Nephron progenitor cell (in vitro differentiated cells): ENCODE results near the gene PLA2R1.

Experiments
- DNase-seq: peaks from one replicate; pipeline ENCODE4 v3.0.0; 2021
- H3K27ac Mint-ChIP-seq: 2 replicates; pipeline ENCODE4 v1.8.0; 2021; ENCODE audit warnings: mild to moderate bottlenecking, moderate library complexity, mixed read lengths
- H3K27me3 Mint-ChIP-seq: 2 replicates; pipeline ENCODE4 v1.8.0; 2021; ENCODE audit warnings: mild to moderate bottlenecking, low read depth, mixed read lengths; ENCODE audit not compliant: poor library complexity
- H3K36me3 Mint-ChIP-seq: 2 replicates; pipeline ENCODE4 v1.8.0; 2021; ENCODE audit warnings: low read depth, mixed read lengths
- H3K4me1 Mint-ChIP-seq: 2 replicates; pipeline ENCODE4 v1.8.0; 2021; ENCODE audit warnings: mixed read lengths
- H3K4me3 Mint-ChIP-seq: 2 replicates; pipeline ENCODE4 v1.8.0; 2021; ENCODE audit warnings: mild to moderate bottlenecking, moderate library complexity, mixed read lengths
- H3K9me3 Mint-ChIP-seq: 2 replicates; pipeline ENCODE4 v1.8.0; 2021; ENCODE audit warnings: mild to moderate bottlenecking, moderate library complexity, mixed read lengths
- CTCF ChIP-seq: fragments of 200-600 bp; sonication (generic); IDR thresholded peaks from 2 replicates; pipeline ENCODE4 v1.5.0; 2021; ENCODE audit warnings: antibody characterized with exemption

Gene PLA2R1

GRCh38 chr2:160087854-160088745 is 25.7 kb upstream of the PLA2R1 start:
- Mint-ChIP-seq H3K4me3 (no peak overlapping the region), H3K36me3 (peaks cover 15% of the 10 kb centered on the region), H3K27ac (no peak overlapping the region), H3K27me3 (no peaks in the 10 kb centered on the region), H3K9me3 (peaks cover 83% of the 10 kb centered on the region), H3K4me1 (no peaks in the 10 kb centered on the region)
- TF ChIP-seq CTCF = no peak
- peak; percentile 12 for DNase-seq

GRCh38 chr2:160085662-160086061 is 23.2 kb upstream of the PLA2R1 start:
- Mint-ChIP-seq H3K27me3 (peaks cover 2% of the 10 kb centered on the region), H3K4me1 (no peaks in the 10 kb centered on the region), H3K27ac (no peak overlapping the region), H3K4me3 (no peak overlapping the region), H3K36me3 (peaks cover 15% of the 10 kb centered on the region), H3K9me3 (peaks cover 70% of the 10 kb centered on the region)
- TF ChIP-seq CTCF = no peak
- no peak for DNase-seq

- no peak overlapping the region for H3K27ac Mint-ChIP-seq
- no peaks in the 10 kb centered on the region for H3K36me3 Mint-ChIP-seq
- H3K4me1 Mint-ChIP-seq = no peaks in the 10 kb centered on the region
- no peak for TF ChIP-seq CTCF
- H3K9me3 Mint-ChIP-seq = peaks cover 36% of the 10 kb centered on the region
- peaks cover 8% of the 10 kb centered on the region for H3K27me3 Mint-ChIP-seq
- no peak for DNase-seq
- no peak overlapping the region for H3K4me3 Mint-ChIP-seq
These were observed 15.7 kb upstream of the PLA2R1 start for GRCh38 chr2:160077912-160078810.

GRCh38 chr2:160076914-160077313 is 14.5 kb upstream of the PLA2R1 start:
- Mint-ChIP-seq H3K36me3 (no peaks in the 10 kb centered on the region), H3K4me3 (no peak overlapping the region), H3K9me3 (peaks cover 35% of the 10 kb centered on the region), H3K27ac (no peak overlapping the region), H3K4me1 (no peaks in the 10 kb centered on the region), H3K27me3 (peaks cover 8% of the 10 kb centered on the region)
- DNase-seq = no peak
- TF ChIP-seq CTCF = no peak

GRCh38 chr2:160076241-160076640 is 13.8 kb upstream of the PLA2R1 start:
- no peak for TF ChIP-seq CTCF
- Mint-ChIP-seq H3K27me3 (peaks cover 8% of the 10 kb centered on the region), H3K4me3 (no peak overlapping the region), H3K4me1 (no peaks in the 10 kb centered on the region), H3K27ac (no peak overlapping the region), H3K36me3 (no peaks in the 10 kb centered on the region), H3K9me3 (peaks cover 37% of the 10 kb centered on the region)
- no peak for DNase-seq
